Right lobe of liver (tissue), 4 donors: Measurements from ENCODE around the gene GRXCR2.

Experiments used
- CTCF ChIP-seq, 4 donors: fragments of 200-600 bp in 3 of 4; fragments of 450-650 bp in 1 of 4; IDR thresholded peaks; one replicate each; pipeline versions ENCODE4 v1.5.1 to v1.8.0; 2016 to 2022; ENCODE audit warnings: antibody characterized with exemption in 4 of 4, mild to moderate bottlenecking in 2 of 4
- POLR2A ChIP-seq: fragments of 450-650 bp; IDR thresholded peaks from one replicate; pipeline ENCODE4 v1.6.1; 2017; ENCODE audit warnings: antibody characterized with exemption, mild to moderate bottlenecking
- donor health status: DM: no; HTN: no; CAD: no.
- donor health status: DM: no; HTN: no; CAD: no.
- donor health status: DM: no; HTN: yes; CAD: no.

GRCh38 chr5:145920542-145921210, 47.9 kb upstream of the GRXCR2 start:
- TF ChIP-seq POLR2A: no peak
- no peak for TF ChIP-seq CTCF (IDR thresholded peaks at IDR 0.05)
